PC-3 (cell line): ENCODE data around the gene IKZF5. TPM values are rescaled to one million over a fixed set of nuclear protein-coding genes. Genes with fewer than 3 reads are reported as not detected.
A peak's percentile ranks its signal among the peaks of the same experiment; 100 is the strongest.

Experiments used
- ATAC-seq: fragments of 200-7000 bp; cut with Tn5 transposase; 2 replicates; pipeline ENCODE4 v1.9.1; 2020; ENCODE audit warnings: mild to moderate bottlenecking, moderate library complexity
- BruUV-seq: library from RNA; stranded (reverse); fragments of 400-500 nt; replicated peaks from 2 replicates; lab custom pipeline; 2021; lab: Mats Ljungman, UMichigan
- CTCF ChIA-PET: fragments of 300-600 bp; sonication (Branson Sonifier 250); formaldehyde crosslinking; loops from one replicate; lab custom pipeline; 2022; ENCODE audit warnings: antibody characterized with exemption; lab: Charles Lee
- POLR2A ChIA-PET: fragments of 300-600 bp; sonication (Branson Sonifier 250); formaldehyde crosslinking; loops from one replicate; lab custom pipeline; 2022; ENCODE audit warnings: antibody characterized with exemption; ENCODE audit not compliant: unreplicated experiment; lab: Charles Lee
- DNase-seq: peaks from one replicate; pipeline ENCODE4 v3.0.0-alpha.2; 2015
- H2AFZ ChIP-seq: fragments of 300-600 bp; sonication (generic); 2 replicates; pipeline ENCODE4 v1.6.0; 2016; ENCODE audit warnings: antibody characterized with exemption, low read length
- H3F3A ChIP-seq: fragments of 300-600 bp; sonication (generic); one replicate; pipeline ENCODE4 v1.6.0; 2017; ENCODE audit warnings: antibody characterized with exemption, low read length, control low read depth, mild to moderate bottlenecking; ENCODE audit not compliant: unreplicated experiment
- H3K27ac ChIP-seq: fragments of 300-600 bp; sonication (generic); 2 replicates; pipeline ENCODE4 v1.5.1; 2016; ENCODE audit warnings: mild to moderate bottlenecking, low read length
- H3K27me3 ChIP-seq: fragments of 300-600 bp; sonication (generic); 2 replicates; pipeline ENCODE4 v1.6.1; 2016; ENCODE audit warnings: low read length, mixed read lengths
- H3K36me3 ChIP-seq: fragments of 300-600 bp; sonication (generic); 2 replicates; pipeline ENCODE4 v1.6.1; 2016; ENCODE audit warnings: low read depth, mixed run types, low read length, mixed read lengths
- H3K4me1 ChIP-seq: fragments of 300-600 bp; sonication (generic); 2 replicates; pipeline ENCODE4 v1.5.1; 2016; ENCODE audit warnings: low read length; ENCODE audit not compliant: insufficient read depth
- H3K4me2 ChIP-seq: fragments of 300-600 bp; sonication (generic); 2 replicates; pipeline ENCODE4 v1.6.0; 2016; ENCODE audit warnings: low read length
- H3K4me3 ChIP-seq: fragments of 300-600 bp; sonication (generic); 2 replicates; pipeline ENCODE4 v1.5.1; 2016; ENCODE audit warnings: mild to moderate bottlenecking, low read length, mixed read lengths
- H3K79me2 ChIP-seq: fragments of 300-600 bp; sonication (generic); 2 replicates; pipeline ENCODE4 v1.6.1; 2017; ENCODE audit warnings: low read length, mixed read lengths
- H3K9ac ChIP-seq: fragments of 300-600 bp; sonication (generic); 2 replicates; pipeline ENCODE4 v1.6.0; 2016; ENCODE audit warnings: mild to moderate bottlenecking, low read length
- H3K9me2 ChIP-seq: fragments of 300-600 bp; sonication (generic); replicated peaks from 2 replicates; pipeline ENCODE4 v1.6.1; 2016; ENCODE audit warnings: mixed run types, low read length, mixed read lengths
- H3K9me3 ChIP-seq: fragments of 300-600 bp; sonication (generic); 2 replicates; pipeline ENCODE4 v1.6.1; 2016; ENCODE audit warnings: low read length, mixed read lengths
- H4K20me1 ChIP-seq: fragments of 300-600 bp; sonication (generic); 2 replicates; pipeline ENCODE4 v1.6.1; 2016; ENCODE audit warnings: low read length, mixed read lengths
- EZH2 ChIP-seq: fragments of 300-600 bp; sonication (generic); IDR thresholded peaks from one replicate; pipeline ENCODE4 v1.6.1; 2017; ENCODE audit warnings: antibody characterized with exemption, mild to moderate bottlenecking, low read length; ENCODE audit not compliant: unreplicated experiment
- EZH2phosphoT487 ChIP-seq: fragments of 300-600 bp; sonication (generic); IDR thresholded peaks from 2 replicates; pipeline ENCODE4 v1.6.1; 2018; ENCODE audit warnings: mild to moderate bottlenecking, antibody characterized with exemption, low read length, borderline replicate concordance
- intact Hi-C: fragments of 100-400 bp; cut with micrococcal nuclease; formaldehyde crosslinking; loops from 2 replicates; pipeline ENCODE4 v1.9.0; 2023
- total RNA-seq: library from RNA; depleted of rRNA; stranded (reverse); fragments of >200 nt; gene quantifications from 2 replicates; pipeline ENCODE4 v1.2.3, GENCODE V29; 2014
- TF ChIP-seq, protein P1 (sequence below): fragments of 300-600 bp; sonication (generic); conservative IDR thresholded peaks from 2 replicates; pipeline ENCODE4 v1.5.1; 2017; ENCODE audit warnings: antibody characterized with exemption, low read depth, mild to moderate bottlenecking, low read length

The IKZF5 gene
- total RNA-seq, 1 experiment from 2014 or later: 1.6 TPM

DNA sequence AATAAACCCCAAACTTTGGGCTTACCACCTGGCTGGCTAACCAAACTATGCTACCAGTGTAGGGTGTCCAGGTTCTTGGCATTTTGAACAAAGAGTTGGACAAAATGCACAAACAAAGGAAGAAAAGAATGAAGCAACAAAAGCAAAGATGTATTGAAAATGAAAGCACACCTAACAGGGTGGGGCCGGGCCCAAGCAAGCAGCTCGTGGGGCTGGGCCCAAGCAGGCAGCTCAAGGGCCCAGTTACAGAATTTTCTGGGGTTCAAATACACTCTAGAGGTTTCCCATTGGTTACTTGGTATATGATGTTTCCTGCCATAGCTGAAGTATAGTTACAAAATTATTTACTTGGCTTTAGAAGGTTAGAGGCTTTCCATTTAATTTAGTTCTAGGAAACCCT is 15.9 kb upstream of the IKZF5 start:
- Histone ChIP-seq H3K27ac (no peak overlapping the region), H4K20me1 (no peaks in the 10 kb centered on the region), H3K27me3 (no peaks in the 10 kb centered on the region), H3K9me2 (no peaks in the 10 kb centered on the region), H3K9ac (no peak overlapping the region), H2AFZ (no peak overlapping the region), H3K4me2 (no peak overlapping the region), H3K79me2 (no peaks in the 10 kb centered on the region), H3F3A (no peaks in the 10 kb centered on the region), H3K4me3 (no peak overlapping the region), H3K36me3 (no peaks in the 10 kb centered on the region), H3K4me1 (no peaks in the 10 kb centered on the region), H3K9me3 (no peaks in the 10 kb centered on the region)
- intact Hi-C loops: no loop called here
- BruUV-seq: no TSS peak
- TF ChIP-seq EZH2phosphoT487: no peak
- TF ChIP-seq, protein P1, sequence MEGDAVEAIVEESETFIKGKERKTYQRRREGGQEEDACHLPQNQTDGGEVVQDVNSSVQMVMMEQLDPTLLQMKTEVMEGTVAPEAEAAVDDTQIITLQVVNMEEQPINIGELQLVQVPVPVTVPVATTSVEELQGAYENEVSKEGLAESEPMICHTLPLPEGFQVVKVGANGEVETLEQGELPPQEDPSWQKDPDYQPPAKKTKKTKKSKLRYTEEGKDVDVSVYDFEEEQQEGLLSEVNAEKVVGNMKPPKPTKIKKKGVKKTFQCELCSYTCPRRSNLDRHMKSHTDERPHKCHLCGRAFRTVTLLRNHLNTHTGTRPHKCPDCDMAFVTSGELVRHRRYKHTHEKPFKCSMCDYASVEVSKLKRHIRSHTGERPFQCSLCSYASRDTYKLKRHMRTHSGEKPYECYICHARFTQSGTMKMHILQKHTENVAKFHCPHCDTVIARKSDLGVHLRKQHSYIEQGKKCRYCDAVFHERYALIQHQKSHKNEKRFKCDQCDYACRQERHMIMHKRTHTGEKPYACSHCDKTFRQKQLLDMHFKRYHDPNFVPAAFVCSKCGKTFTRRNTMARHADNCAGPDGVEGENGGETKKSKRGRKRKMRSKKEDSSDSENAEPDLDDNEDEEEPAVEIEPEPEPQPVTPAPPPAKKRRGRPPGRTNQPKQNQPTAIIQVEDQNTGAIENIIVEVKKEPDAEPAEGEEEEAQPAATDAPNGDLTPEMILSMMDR: no peak
- DNase-seq (no peak), ATAC-seq (no peak)
- CTCF ChIA-PET: no interaction called here
- POLR2A ChIA-PET: no interaction called here

DNA sequence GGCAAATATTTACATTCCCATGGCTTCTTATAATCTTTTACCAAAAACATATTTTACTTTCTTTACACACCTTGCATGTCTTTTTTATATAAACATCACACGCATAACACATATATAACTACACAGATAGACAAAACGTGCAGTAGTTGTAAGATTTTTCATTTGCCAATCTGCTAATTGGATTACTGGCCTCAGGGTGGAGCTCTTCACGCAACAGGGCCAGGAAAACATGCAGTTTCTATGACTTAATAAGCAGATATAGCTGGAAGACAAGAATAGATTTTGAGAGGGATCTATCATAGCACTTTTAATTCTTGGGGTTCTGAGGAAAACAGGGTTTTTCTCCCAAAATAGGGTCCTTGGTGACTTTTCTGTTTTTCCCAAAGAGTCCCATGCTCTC is 12.9 kb upstream of the IKZF5 start:
- Histone ChIP-seq H3K4me3 (no peak overlapping the region), H3K27ac (no peak overlapping the region), H3K9me2 (no peaks in the 10 kb centered on the region), H3K79me2 (no peaks in the 10 kb centered on the region), H3K9ac (no peak overlapping the region), H2AFZ (no peak overlapping the region), H3K9me3 (no peaks in the 10 kb centered on the region), H3K4me1 (no peaks in the 10 kb centered on the region), H3F3A (no peaks in the 10 kb centered on the region), H3K27me3 (no peaks in the 10 kb centered on the region), H3K4me2 (no peak overlapping the region), H3K36me3 (no peaks in the 10 kb centered on the region), H4K20me1 (no peaks in the 10 kb centered on the region)
- ChIA-PET CTCF (no interaction called here), POLR2A (no interaction called here)
- DNase-seq (no peak), ATAC-seq (no peak)
- intact Hi-C loops: no loop called here
- TF ChIP-seq EZH2phosphoT487: no peak
- TF ChIP-seq, protein P1: peak; percentile 62
- BruUV-seq: no TSS peak

DNA sequence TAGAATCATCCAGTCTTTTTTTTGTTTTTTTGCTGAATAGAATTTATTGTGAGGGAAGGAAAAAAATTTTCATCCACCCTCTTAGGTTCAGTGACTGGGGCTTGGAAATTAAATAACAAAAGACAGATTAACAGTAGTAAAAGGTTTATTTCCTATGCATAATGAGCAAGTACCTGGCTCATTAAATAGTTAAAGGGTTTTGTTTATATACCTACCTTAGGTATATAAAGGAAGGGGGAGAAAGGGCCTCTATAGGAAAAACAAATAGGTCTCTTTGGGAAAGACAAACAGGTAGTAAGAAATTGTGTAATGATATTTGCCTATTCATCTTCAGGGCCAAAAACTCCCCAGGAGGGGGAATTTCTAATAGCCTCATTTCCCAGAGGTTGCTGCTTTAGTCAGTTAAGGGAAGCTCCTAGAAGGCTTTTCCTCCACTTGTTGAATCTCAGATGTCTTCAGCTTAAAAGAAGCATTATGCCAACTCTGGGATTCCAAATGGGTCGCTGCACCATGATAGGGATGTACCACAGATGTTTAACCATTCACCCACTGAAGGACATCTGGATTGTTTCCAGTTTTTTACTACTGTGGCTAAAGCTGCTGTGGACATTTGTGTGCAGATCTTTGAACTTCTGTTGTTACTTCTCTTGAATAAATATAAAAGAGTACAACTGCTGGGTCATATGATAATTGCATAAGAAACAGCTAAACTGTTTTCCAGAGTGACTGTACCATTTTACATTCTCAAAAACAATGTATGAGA is 11.5 kb upstream of the IKZF5 start:
- POLR2A ChIA-PET: no interaction called here
- Histone ChIP-seq H3K36me3 (no peaks in the 10 kb centered on the region), H3K9me2 (no peaks in the 10 kb centered on the region), H3K4me3 (no peak overlapping the region), H3K27me3 (no peaks in the 10 kb centered on the region), H3K79me2 (no peaks in the 10 kb centered on the region), H3K4me2 (no peak overlapping the region), H3K27ac (no peak overlapping the region), H3F3A (no peaks in the 10 kb centered on the region), H3K9me3 (no peaks in the 10 kb centered on the region), H4K20me1 (no peaks in the 10 kb centered on the region), H3K9ac (no peak overlapping the region), H2AFZ (no peak overlapping the region), H3K4me1 (no peaks in the 10 kb centered on the region)
- DNase-seq: no peak
- CTCF ChIA-PET: interaction anchor here (0.7 kb wide), 1 partner anchor 23 kb away, joined by 3 read pairs; no protein-coding TSS in a partner anchor
- intact Hi-C loops: no loop called here
- ATAC-seq: no peak
- no TSS peak for BruUV-seq
- TF ChIP-seq, protein P1: no peak
- no peak for TF ChIP-seq EZH2
